ENCODE results near the gene TPPP.
"Not testable (repeated sequence)": the region's sequence is repeated elsewhere in the genome, so short reads cannot be mapped to it uniquely, and the experiment has no call there.

Gene TPPP

GRCh38 chr5:646396-647201, 46.6 kb downstream of the TPPP start:
- no peak for DNase-seq (ENCODE audit: low read depth in 2 of 2, low spot score in 1 of 2)

GRCh38 chr5:645421-645820, 47.7 kb downstream of the TPPP start:
- DNase-seq (ENCODE audit: low read depth in 2 of 2, low spot score in 1 of 2) = no peak

GRCh38 chr5:644971-645370, 48.2 kb downstream of the TPPP start:
- DNase-seq (ENCODE audit: low read depth in 2 of 2, low spot score in 1 of 2) = no peak

- DNase-seq (ENCODE audit: low read depth in 2 of 2, low spot score in 1 of 2) = no peak
Measured at GRCh38 chr5:644509-644908, 48.6 kb downstream of the TPPP start.

- DNase-seq (ENCODE audit: low read depth in 2 of 2, low spot score in 1 of 2) = no peak
Measured at GRCh38 chr5:643811-644271, 49.3 kb downstream of the TPPP start.

GRCh38 chr5:643351-643801, 49.8 kb downstream of the TPPP start:
- no peak for DNase-seq (ENCODE audit: low read depth in 2 of 2, low spot score in 1 of 2)

GRCh38 chr5:642481-642880, 50.7 kb downstream of the TPPP start:
- DNase-seq (ENCODE audit: low read depth in 2 of 2, low spot score in 1 of 2) = no peak

- no peak for DNase-seq (ENCODE audit: low read depth in 2 of 2, low spot score in 1 of 2)
Measured at GRCh38 chr5:641331-641765, 51.8 kb downstream of the TPPP start.

- DNase-seq (ENCODE audit: low read depth in 2 of 2, low spot score in 1 of 2) = no peak
Measured at GRCh38 chr5:640461-641330, 52.5 kb downstream of the TPPP start.

- no peak for DNase-seq (ENCODE audit: low read depth in 2 of 2, low spot score in 1 of 2)
Measured at GRCh38 chr5:639584-640213, 53.5 kb downstream of the TPPP start.

- no peak for DNase-seq (ENCODE audit: low read depth in 2 of 2, low spot score in 1 of 2)
Measured at GRCh38 chr5:639253-639530, 54.0 kb downstream of the TPPP start.

- no peak for DNase-seq (ENCODE audit: low read depth in 2 of 2, low spot score in 1 of 2)
Measured at GRCh38 chr5:638501-639252, 54.5 kb downstream of the TPPP start.

GRCh38 chr5:637581-638450, 55.3 kb downstream of the TPPP start:
- no peak for DNase-seq (ENCODE audit: low read depth in 2 of 2, low spot score in 1 of 2)

GRCh38 chr5:636951-637350, 56.2 kb downstream of the TPPP start:
- DNase-seq (ENCODE audit: low read depth in 2 of 2, low spot score in 1 of 2) = no peak

GRCh38 chr5:635306-636055, 57.7 kb downstream of the TPPP start:
- DNase-seq (ENCODE audit: low read depth in 2 of 2, low spot score in 1 of 2) = no peak

GRCh38 chr5:634191-634590, 59.0 kb downstream of the TPPP start:
- no peak for DNase-seq (ENCODE audit: low read depth in 2 of 2, low spot score in 1 of 2)

- no peak for DNase-seq (ENCODE audit: low read depth in 2 of 2, low spot score in 1 of 2)
Measured at GRCh38 chr5:633501-633955, 59.6 kb downstream of the TPPP start.

GRCh38 chr5:628351-629205, 64.6 kb downstream of the TPPP start:
- DNase-seq (ENCODE audit: low read depth in 2 of 2, low spot score in 1 of 2) = not testable (repeated sequence)
